Loucy (cell line): Measurements from ENCODE around the gene KRTAP1-5.

Source experiments
- H2AFZ ChIP-seq: fragments of 200-600 bp; sonication (generic); 2 replicates; pipeline ENCODE4 v1.6.0; 2016; ENCODE audit warnings: antibody characterized with exemption, mild to moderate bottlenecking, low read length, moderate library complexity
- H3F3A ChIP-seq: fragments of 200-600 bp; 2 replicates; pipeline ENCODE4 v1.6.0; 2016; ENCODE audit warnings: antibody characterized with exemption, low read depth, mild to moderate bottlenecking
- H3K27me3 ChIP-seq: fragments of 200-600 bp; sonication (generic); 2 replicates; pipeline ENCODE4 v1.6.1; 2014; ENCODE audit warnings: low read length, mild to moderate bottlenecking; ENCODE audit not compliant: insufficient read depth, poor library complexity, severe bottlenecking
- H3K36me3 ChIP-seq: fragments of 200-600 bp; sonication (generic); 2 replicates; pipeline ENCODE4 v1.6.1; 2016; ENCODE audit warnings: low read length; ENCODE audit not compliant: insufficient read depth
- H3K4me1 ChIP-seq: fragments of 200-600 bp; sonication (generic); 2 replicates; pipeline ENCODE4 v1.5.1; 2014; ENCODE audit warnings: low read length, mild to moderate bottlenecking; ENCODE audit not compliant: insufficient read depth, poor library complexity, severe bottlenecking
- H3K4me2 ChIP-seq: fragments of 200-600 bp; sonication (generic); 2 replicates; pipeline ENCODE4 v1.6.0; 2014; ENCODE audit warnings: antibody characterized with exemption, low read length, low read depth, mild to moderate bottlenecking; ENCODE audit not compliant: poor library complexity, severe bottlenecking
- H3K4me3 ChIP-seq: fragments of 200-600 bp; sonication (generic); 2 replicates; pipeline ENCODE4 v1.5.1; 2014; ENCODE audit warnings: low read length, mild to moderate bottlenecking, mixed read lengths; ENCODE audit not compliant: poor library complexity, severe bottlenecking
- H3K79me2 ChIP-seq: fragments of 200-600 bp; sonication (generic); 2 replicates; pipeline ENCODE4 v1.6.1; 2014; ENCODE audit warnings: low read length; ENCODE audit not compliant: insufficient read depth
- H3K9ac ChIP-seq: fragments of 200-600 bp; sonication (generic); 2 replicates; pipeline ENCODE4 v1.6.0; 2014; ENCODE audit warnings: mild to moderate bottlenecking, low read depth, low read length, moderate library complexity; ENCODE audit not compliant: poor library complexity, severe bottlenecking
- H3K9me2 ChIP-seq: fragments of 200-600 bp; sonication (generic); replicated peaks from 2 replicates; pipeline ENCODE4 v1.6.1; 2016; ENCODE audit warnings: low read depth, low read length, mixed read lengths
- H3K9me3 ChIP-seq: fragments of 200-600 bp; sonication (generic); 2 replicates; pipeline ENCODE4 v1.6.1; 2014; ENCODE audit warnings: mild to moderate bottlenecking, antibody characterized with exemption, low read length, low read depth; ENCODE audit not compliant: insufficient read depth
- H4K20me1 ChIP-seq: fragments of 200-600 bp; sonication (generic); 2 replicates; pipeline ENCODE4 v1.6.0; 2014; ENCODE audit warnings: antibody characterized with exemption, low read length, mild to moderate bottlenecking; ENCODE audit not compliant: insufficient read depth, poor library complexity, severe bottlenecking
- EZH2phosphoT487 ChIP-seq: fragments of 200-600 bp; IDR thresholded peaks from 2 replicates; pipeline ENCODE4 v1.6.1; 2018; ENCODE audit warnings: antibody characterized with exemption, mild to moderate bottlenecking, moderate library complexity, borderline replicate concordance
- TF ChIP-seq, protein P1 (sequence below): fragments of 200-600 bp; sonication (generic); conservative IDR thresholded peaks from 2 replicates; pipeline ENCODE4 v1.5.1; 2014; ENCODE audit warnings: mild to moderate bottlenecking, antibody characterized with exemption, low read length

The KRTAP1-5 gene

DNA sequence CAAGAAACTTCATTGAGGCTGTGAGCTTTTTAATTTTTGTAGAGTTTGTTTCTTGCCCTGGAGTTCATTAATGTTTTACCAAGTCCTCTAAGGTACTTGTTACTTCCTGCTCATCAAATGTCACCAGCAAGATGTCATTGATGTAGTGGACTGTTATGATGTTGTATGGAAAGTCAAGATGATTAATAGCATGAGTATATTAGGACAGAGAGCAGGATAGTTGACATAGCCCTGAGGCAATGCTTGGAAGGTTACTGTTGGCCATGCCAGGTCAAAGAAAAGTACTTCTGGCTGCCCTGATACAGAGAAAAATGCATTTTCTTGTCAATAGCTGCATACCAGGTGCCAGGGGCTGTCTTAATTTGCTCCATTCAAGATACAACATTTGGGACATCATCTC, 6.7 kb downstream of the KRTAP1-5 start:
- Histone ChIP-seq H3K4me3 (no peak overlapping the region), H3K79me2 (no peaks in the 10 kb centered on the region), H3K9ac (no peak overlapping the region), H4K20me1 (no peaks in the 10 kb centered on the region), H3K36me3 (no peaks in the 10 kb centered on the region), H3K4me2 (no peak overlapping the region), H3K4me1 (no peaks in the 10 kb centered on the region), H3F3A (no peaks in the 10 kb centered on the region), H2AFZ (no peak overlapping the region), H3K27me3 (no peaks in the 10 kb centered on the region), H3K9me3 (no peaks in the 10 kb centered on the region), H3K9me2 (no peaks in the 10 kb centered on the region)
- no peak for TF ChIP-seq EZH2phosphoT487
- TF ChIP-seq, protein P1, sequence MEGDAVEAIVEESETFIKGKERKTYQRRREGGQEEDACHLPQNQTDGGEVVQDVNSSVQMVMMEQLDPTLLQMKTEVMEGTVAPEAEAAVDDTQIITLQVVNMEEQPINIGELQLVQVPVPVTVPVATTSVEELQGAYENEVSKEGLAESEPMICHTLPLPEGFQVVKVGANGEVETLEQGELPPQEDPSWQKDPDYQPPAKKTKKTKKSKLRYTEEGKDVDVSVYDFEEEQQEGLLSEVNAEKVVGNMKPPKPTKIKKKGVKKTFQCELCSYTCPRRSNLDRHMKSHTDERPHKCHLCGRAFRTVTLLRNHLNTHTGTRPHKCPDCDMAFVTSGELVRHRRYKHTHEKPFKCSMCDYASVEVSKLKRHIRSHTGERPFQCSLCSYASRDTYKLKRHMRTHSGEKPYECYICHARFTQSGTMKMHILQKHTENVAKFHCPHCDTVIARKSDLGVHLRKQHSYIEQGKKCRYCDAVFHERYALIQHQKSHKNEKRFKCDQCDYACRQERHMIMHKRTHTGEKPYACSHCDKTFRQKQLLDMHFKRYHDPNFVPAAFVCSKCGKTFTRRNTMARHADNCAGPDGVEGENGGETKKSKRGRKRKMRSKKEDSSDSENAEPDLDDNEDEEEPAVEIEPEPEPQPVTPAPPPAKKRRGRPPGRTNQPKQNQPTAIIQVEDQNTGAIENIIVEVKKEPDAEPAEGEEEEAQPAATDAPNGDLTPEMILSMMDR: no peak

DNA sequence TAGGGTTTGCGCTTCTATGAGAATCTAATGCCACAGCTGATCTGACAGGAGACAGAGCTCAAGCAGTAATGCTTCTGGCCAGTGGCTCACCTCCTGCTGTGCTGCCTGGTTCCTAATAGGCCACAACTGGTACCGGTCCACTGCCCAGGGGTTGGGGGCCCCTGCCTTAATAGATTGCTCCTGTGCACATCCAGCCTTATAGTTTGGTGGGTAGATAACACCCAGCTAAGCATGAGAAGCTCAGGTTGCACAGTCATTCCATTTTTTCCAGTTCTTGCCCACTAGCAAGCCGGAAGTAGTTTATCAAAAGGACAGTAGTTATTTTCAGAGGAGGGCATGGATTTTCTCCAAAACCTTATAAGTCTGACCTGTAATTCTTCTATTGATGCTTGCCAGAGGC, 7.6 kb downstream of the KRTAP1-5 start:
- Histone ChIP-seq H3K79me2 (no peaks in the 10 kb centered on the region), H3K27me3 (no peaks in the 10 kb centered on the region), H3K9ac (no peak overlapping the region), H4K20me1 (no peaks in the 10 kb centered on the region), H3K36me3 (no peaks in the 10 kb centered on the region), H3K4me2 (no peak overlapping the region), H3F3A (no peaks in the 10 kb centered on the region), H3K4me3 (no peak overlapping the region), H2AFZ (no peak overlapping the region), H3K4me1 (no peaks in the 10 kb centered on the region), H3K9me3 (no peaks in the 10 kb centered on the region), H3K9me2 (no peaks in the 10 kb centered on the region)
- TF ChIP-seq, protein P1: no peak
- no peak for TF ChIP-seq EZH2phosphoT487

DNA sequence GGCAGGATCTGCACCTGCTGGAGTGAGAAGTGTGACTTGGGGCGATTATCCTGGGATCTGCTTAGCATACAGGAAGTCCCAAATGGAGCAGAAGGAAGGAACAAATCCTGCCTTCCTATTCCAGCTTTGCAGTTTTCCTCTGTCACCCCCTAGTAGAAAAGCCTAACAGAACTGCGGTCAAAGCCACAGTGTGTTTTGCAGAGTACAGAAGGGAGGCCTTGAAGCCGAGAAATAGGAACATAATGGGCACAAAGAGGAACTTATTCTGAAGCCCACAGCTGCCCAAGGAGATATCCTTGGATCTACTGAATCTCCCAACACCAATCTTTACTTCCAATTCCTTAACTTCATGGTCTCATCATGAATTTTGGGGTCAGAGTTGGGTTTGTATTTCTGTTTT, 8.5 kb downstream of the KRTAP1-5 start:
- no peaks in the 10 kb centered on the region for H3K79me2 ChIP-seq
- no peaks in the 10 kb centered on the region for H4K20me1 ChIP-seq
- H3F3A ChIP-seq: no peaks in the 10 kb centered on the region
- H2AFZ ChIP-seq: no peak overlapping the region
- no peak overlapping the region for H3K4me3 ChIP-seq
- no peaks in the 10 kb centered on the region for H3K36me3 ChIP-seq
- no peak overlapping the region for H3K9ac ChIP-seq
- H3K4me2 ChIP-seq: no peak overlapping the region
- TF ChIP-seq, protein P1: no peak
- no peak for TF ChIP-seq EZH2phosphoT487
- H3K4me1 ChIP-seq: no peaks in the 10 kb centered on the region
- H3K27me3 ChIP-seq: no peaks in the 10 kb centered on the region
- no peaks in the 10 kb centered on the region for H3K9me2 ChIP-seq
- H3K9me3 ChIP-seq: no peaks in the 10 kb centered on the region
